Measurements from ENCODE around the gene OXNAD1.
"Not testable (repeated sequence)": the region's sequence is repeated elsewhere in the genome, so short reads cannot be mapped to it uniquely, and the experiment has no call there.

Gene OXNAD1

GRCh38 chr3:16304061-16305010, 39.3 kb downstream of the OXNAD1 start:
- no peak for DNase-seq (ENCODE audit: low read depth, low spot score)

- DNase-seq (ENCODE audit: low read depth, low spot score): no peak
Measured at GRCh38 chr3:16305111-16305541, 40.1 kb downstream of the OXNAD1 start.

GRCh38 chr3:16307832-16308531, 43.0 kb downstream of the OXNAD1 start:
- DNase-seq (ENCODE audit: low read depth, low spot score): no peak

- no peak for DNase-seq (ENCODE audit: low read depth, low spot score)
Measured at GRCh38 chr3:16308727-16309126, 43.7 kb downstream of the OXNAD1 start.

- no peak for DNase-seq (ENCODE audit: low read depth, low spot score)
Measured at GRCh38 chr3:16309558-16309957, 44.5 kb downstream of the OXNAD1 start.

GRCh38 chr3:16310486-16310885, 45.5 kb downstream of the OXNAD1 start:
- not testable (repeated sequence) for DNase-seq (ENCODE audit: low read depth, low spot score)

GRCh38 chr3:16311960-16312451, 47.0 kb downstream of the OXNAD1 start:
- DNase-seq (ENCODE audit: low read depth, low spot score): no peak

- DNase-seq (ENCODE audit: low read depth, low spot score): no peak
Measured at GRCh38 chr3:16313886-16314645, 49.1 kb downstream of the OXNAD1 start.

DNA sequence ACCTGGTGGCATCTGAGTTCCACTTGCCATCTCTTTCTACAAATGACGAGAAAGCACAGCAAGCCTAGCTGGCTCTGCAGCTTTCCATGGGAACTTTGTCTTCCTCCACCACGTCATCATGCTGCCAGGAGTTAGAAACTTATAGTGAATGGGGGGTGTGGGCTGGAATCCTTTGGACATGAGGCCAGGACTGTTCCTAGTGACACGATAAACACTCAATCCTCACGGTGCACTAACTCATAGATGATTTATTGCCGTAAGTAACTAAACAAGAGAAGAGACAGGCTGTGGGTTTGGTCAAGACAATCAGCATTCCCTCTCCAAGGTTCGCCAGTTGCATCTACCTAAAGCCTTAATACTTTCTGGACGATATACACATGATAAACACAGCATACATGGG, 50.6 kb downstream of the OXNAD1 start:
- DNase-seq (ENCODE audit: low read depth, low spot score): no peak

DNA sequence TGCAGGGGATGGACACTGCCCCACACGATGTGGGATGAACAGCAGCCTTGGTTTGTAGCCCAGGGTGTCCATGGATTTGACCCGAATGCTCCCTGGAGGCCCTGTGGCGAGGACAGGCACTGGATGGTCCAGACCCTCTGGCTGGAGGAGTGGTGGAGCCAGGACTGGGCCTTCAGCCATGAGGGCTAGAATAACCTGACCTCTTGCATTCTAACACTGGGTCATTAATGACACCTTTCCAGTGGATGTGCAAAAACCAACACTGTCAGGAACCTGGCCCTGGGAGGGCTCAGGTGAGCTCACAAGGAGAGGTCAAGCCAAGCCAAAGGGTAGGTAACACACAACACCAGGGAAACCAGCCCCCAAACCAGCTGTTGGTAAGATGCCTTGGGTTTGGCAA, 51.4 kb downstream of the OXNAD1 start:
- no peak for DNase-seq (ENCODE audit: low read depth, low spot score)

- no peak for DNase-seq (ENCODE audit: low read depth, low spot score)
Measured at GRCh38 chr3:16316847-16317560, 52.0 kb downstream of the OXNAD1 start.

DNA sequence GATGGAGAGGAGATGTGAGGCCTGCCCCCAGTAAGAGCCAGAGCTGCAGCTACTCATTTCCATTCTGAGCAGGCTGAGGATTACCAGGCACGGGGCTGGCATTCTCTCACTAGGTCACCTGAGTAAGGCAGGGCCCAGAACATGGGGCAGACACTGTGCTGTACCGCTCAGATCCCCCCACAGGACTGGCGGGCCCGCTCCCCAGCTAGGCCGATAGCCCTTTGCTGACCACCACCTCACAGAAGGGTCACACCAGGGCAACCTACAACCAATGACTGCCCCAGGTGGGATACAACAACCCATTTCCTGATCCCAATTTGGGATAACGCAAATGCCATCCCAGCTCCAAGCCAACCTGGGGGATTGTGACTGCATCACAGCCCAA, 52.5 kb downstream of the OXNAD1 start:
- DNase-seq (ENCODE audit: low read depth, low spot score): no peak

GRCh38 chr3:16318176-16318575, 53.2 kb downstream of the OXNAD1 start:
- no peak for DNase-seq (ENCODE audit: low read depth, low spot score)

DNA sequence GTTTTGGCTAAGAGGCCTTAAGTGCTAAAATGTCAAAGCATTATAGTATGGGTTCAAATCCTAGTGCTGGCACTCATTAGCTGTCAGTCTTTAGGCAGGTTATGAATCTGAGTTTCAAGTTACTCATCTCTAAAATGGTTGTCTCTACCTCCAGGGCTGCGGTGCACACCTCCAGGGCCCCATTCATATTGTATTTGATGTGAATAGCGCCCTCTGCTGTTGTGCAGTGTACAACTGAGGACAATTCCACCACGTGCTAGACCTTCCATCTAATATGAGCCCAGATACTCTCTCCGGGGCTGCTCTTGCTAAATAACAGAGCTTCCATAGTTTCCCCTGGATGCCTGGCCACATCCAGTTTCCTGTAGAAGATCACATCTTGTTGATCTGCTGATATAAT, 54.3 kb downstream of the OXNAD1 start:
- DNase-seq (ENCODE audit: low read depth, low spot score): no peak

GRCh38 chr3:16319723-16320122, 54.7 kb downstream of the OXNAD1 start:
- no peak for DNase-seq (ENCODE audit: low read depth, low spot score)

DNA sequence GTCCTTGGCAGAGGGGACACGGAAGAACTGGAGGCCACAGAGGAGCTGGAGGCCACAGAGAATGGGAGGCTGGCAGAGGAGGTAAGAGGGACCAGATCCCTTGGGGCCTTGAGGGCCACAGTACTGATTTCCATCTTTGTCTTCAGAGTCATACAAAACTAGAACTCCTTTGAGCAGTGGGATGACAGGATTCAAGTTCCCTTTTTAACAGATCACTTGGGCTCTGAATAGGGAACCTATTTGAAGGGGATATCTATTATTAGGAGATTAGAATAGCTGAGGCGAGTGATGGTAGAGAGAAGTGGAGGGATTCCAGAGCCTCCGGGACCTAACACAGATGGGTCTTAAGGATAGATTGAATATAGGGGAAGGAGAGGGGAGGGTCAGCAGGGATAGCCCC, 55.7 kb downstream of the OXNAD1 start:
- no peak for DNase-seq (ENCODE audit: low read depth, low spot score)

- DNase-seq (ENCODE audit: low read depth, low spot score): no peak
Measured at GRCh38 chr3:16322189-16322588, 57.2 kb downstream of the OXNAD1 start.

DNA sequence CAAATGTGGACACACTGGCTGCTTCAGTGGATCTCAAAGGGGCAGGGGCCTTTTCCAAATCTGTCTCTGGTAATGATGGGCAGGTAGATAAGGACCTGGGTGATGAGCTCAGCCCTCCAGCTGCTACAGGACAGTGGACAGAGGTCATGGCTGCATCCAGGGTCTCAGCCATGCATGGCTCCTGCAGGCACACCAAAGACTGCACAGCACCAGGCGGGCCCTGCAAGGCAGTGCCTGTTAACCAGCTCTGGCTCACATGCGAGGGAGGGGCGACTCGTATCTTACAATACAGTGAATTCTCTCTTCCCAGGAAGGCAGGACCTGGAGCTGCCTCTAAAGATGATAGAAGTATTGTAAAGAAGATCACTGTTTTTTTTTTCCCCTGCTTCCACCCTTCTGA, 58.7 kb downstream of the OXNAD1 start:
- DNase-seq (ENCODE audit: low read depth, low spot score): no peak

GRCh38 chr3:16325850-16326249, 60.8 kb downstream of the OXNAD1 start:
- DNase-seq (ENCODE audit: low read depth, low spot score): no peak

DNA sequence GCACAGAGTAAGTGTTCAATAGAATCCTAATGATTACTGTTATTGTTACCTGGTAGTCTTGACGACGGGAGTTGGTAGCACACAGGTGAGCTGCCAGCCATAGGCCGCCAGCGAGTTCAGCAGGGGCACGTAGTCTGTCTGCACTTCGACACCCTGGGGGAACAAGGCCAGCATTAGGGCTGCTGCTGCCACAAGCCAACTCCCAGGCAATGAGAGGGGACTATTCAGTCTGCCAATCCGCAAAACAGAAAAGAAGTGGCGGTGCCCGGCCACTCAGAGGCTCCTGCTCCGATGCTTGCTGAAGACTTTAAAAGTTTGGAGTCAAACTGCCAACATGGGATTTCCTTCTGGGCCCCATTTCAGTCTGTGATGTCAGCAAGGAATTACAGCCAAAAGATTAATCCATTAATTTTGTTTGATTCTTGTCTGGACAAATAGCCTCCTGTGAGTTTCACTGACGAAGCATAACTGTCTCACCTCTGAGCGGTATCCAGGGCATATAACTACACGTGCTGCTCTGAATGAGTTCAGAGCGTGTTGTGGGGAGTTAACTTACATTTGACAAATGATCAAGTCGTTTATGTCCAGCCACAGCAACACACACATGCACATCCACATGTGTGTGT, 61.8 kb downstream of the OXNAD1 start:
- DNase-seq (ENCODE audit: low read depth, low spot score): no peak

GRCh38 chr3:16328124-16328523, 63.1 kb downstream of the OXNAD1 start:
- DNase-seq (ENCODE audit: low read depth, low spot score): no peak

Data from iPS DF 19.7 (cell line).